ENCODE results near the gene SUN3. TPM values are rescaled to one million over a fixed set of nuclear protein-coding genes. Genes with fewer than 3 reads are reported as not detected.

The SUN3 gene
- polyA plus RNA-seq, 2 of the 4 experiments (the other 2 are of a cell fraction), result not detected

- FAIRE-seq, result no peak
- Histone ChIP-seq H3K27ac (no peak overlapping the region), H3K4me2 (no peak overlapping the region), H3K4me3 (no peak overlapping the region), H3K4me1 (peaks cover 4% of the 10 kb centered on the region; the same call in 1 of the 3 replicates), H3K9me3 (no peaks in the 10 kb centered on the region)
- ATAC-seq, result no peak
- TF ChIP-seq JUNB (IDR thresholded peaks at IDR 0.05) (no peak), CTCF (IDR thresholded peaks at IDR 0.05) (no peak), MAFK (IDR thresholded peaks at IDR 0.05; ENCODE audit: partially characterized antibody) (no peak), CHD4 (IDR thresholded peaks at IDR 0.05; ENCODE audit: borderline replicate concordance) (no peak), SMC3 (IDR thresholded peaks at IDR 0.05) (no peak), CBX8 (IDR thresholded peaks at IDR 0.05) (no peak), POLR2AphosphoS2 (conservative IDR thresholded peaks at IDR 0.05; ENCODE audit: low read length) (no peak), KDM1A (IDR thresholded peaks at IDR 0.05; ENCODE audit: low read depth) (no peak), BHLHE40 (IDR thresholded peaks at IDR 0.05; ENCODE audit: low read depth, low read length) (no peak), HDAC2 (IDR thresholded peaks at IDR 0.05) (no peak), HMGXB4 (CRISPR knock-in tag; IDR thresholded peaks at IDR 0.05; ENCODE audit: borderline replicate concordance) (no peak)
- TF ChIP-seq, protein P1, sequence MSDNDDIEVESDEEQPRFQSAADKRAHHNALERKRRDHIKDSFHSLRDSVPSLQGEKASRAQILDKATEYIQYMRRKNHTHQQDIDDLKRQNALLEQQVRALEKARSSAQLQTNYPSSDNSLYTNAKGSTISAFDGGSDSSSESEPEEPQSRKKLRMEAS (IDR thresholded peaks at IDR 0.05), result no peak
- ChIA-PET CTCF (interaction anchor here (0.8 to 1.2 kb wide), 2 partner anchors 9 to 34 kb away, joined by 3 to 5 read pairs; no protein-coding TSS in a partner anchor), POLR2A (no interaction called here)
- 79% methylated on average over 15 of the region's 18 CpGs for WGBS (ENCODE audit: missing lambda C conversion rate)
- no peak for DNase-seq (ENCODE audit: low read depth in 1 of 2, low spot score in 1 of 2)
Measured at GRCh38 chr7:48040944-48041652, 12.2 kb upstream of the SUN3 start.

DNA sequence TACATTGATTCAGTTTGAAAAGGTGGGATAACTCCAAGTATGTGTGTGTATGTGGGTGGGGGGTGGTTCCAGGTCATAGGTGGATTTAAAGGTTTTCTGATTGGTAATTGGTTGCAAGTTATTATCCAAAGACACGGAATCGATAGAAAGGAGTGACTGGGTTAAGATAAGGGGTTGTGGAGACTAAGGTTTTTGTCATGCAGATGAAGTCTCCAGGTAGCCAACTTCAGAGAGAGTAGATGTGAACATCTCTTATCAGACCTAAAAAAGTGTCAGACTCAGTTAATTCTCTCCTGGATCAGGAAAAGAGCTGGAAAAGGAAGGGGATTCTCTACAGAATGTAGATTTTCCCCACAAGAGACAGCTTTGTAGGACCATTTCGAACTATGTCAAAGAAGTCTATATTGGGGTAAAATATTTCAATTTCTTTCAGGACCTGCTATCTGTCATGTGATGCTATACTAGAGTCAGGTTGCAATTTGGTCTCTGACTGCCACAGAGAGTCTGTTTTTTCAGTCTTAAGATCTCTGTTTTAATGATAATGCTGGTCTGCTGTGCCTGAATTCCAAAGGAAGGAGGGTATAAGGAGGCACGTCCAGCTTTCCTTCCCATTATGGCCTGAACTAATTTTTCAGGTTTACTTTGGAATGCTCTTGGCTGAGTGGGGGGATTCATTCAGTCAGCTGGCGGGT, 10.1 kb upstream of the SUN3 start:
- Histone ChIP-seq H3K27ac (no peak overlapping the region), H3K4me3 (no peak overlapping the region), H3K9me3 (no peaks in the 10 kb centered on the region), H3K4me2 (no peak overlapping the region), H3K4me1 (peaks cover 11% of the 10 kb centered on the region; the same call in 1 of the 3 replicates)
- no peak for FAIRE-seq
- 43% methylated on average over 5 of the region's 5 CpGs for WGBS (ENCODE audit: missing lambda C conversion rate)
- no peak for TF ChIP-seq KDM5A (IDR thresholded peaks at IDR 0.05)
- ATAC-seq, result no peak
- ChIA-PET CTCF (interaction anchor here (0.8 kb wide), 1 partner anchor 46 kb away, joined by 3 read pairs; no protein-coding TSS in a partner anchor), POLR2A (interaction anchor here (0.7 kb wide), 1 partner anchor 48 kb away, joined by 3 read pairs; no protein-coding TSS in a partner anchor)
- no peak for DNase-seq (ENCODE audit: low read depth in 1 of 2, low spot score in 1 of 2)

DNA sequence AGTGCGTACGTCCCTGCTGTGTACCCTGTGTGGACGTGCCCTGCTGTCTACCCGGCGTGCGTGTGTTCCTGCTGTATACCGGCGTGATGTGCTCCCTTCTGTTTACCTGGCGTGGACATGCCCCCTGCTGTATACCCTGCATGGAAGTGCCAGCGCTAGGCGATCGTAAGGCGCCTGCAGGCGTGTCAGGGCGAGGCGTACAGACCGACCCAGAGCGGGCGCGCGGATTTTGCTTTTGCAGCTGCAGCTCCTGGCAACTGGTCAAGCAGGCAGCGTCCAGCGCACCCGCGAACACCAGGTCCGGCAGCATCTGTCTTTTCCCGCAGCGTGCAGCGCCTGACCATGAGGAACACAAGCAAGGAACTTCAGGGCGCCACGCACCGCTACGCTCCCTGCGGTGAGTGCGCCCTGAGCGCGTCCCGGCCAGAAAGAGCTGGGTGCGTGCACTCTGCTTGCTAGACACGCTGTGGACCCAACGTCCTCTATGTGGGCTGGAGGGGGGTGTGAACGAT, 7.1 kb upstream of the SUN3 start:
- 3% methylated on average over 35 of the region's 42 CpGs for WGBS (ENCODE audit: missing lambda C conversion rate)
- ChIA-PET CTCF (interaction anchor here (0.6 to 6.5 kb wide), 5 partner anchors 9 to 73 kb away, joined by 3 to 35 read pairs (median 4); no protein-coding TSS in a partner anchor), POLR2A (interaction anchor here (1.4 kb wide), 1 partner anchor 52 kb away, joined by 4 read pairs; the partner anchor contains the start of gene UPP1)
- H3K9me3 ChIP-seq, result no peaks in the 10 kb centered on the region
- no peak for FAIRE-seq
- H3K4me3 ChIP-seq, result peak overlapping the region; percentile 76
- H3K4me2 ChIP-seq, result peak overlapping the region; percentile 100
- peak in 1 of 2 experiments; percentile 17 for DNase-seq (ENCODE audit: low read depth in 1 of 2, low spot score in 1 of 2)
- ATAC-seq, result peak; percentile 46 to 51
- TF ChIP-seq CBX8 (IDR thresholded peaks at IDR 0.05) (no peak), NFE2L2 (conservative IDR thresholded peaks at IDR 0.05; ENCODE audit: low read length) (no peak), RNF2 (IDR thresholded peaks at IDR 0.05; ENCODE audit: borderline replicate concordance, low read depth) (no peak), CBX2 (IDR thresholded peaks at IDR 0.05; ENCODE audit: borderline replicate concordance, low read depth) (no peak), BHLHE40 (IDR thresholded peaks at IDR 0.05; ENCODE audit: low read depth, low read length) (no peak)
- peaks cover 11% of the 10 kb centered on the region; the same call in 1 of the 3 replicates for H3K4me1 ChIP-seq
- H3K27ac ChIP-seq, result no peak overlapping the region

All from A549 (cell line).